Suppressor macrophage treated with lipopolysaccharide for 4 hours (primary cell): ENCODE data around the gene PCDH9.
A peak's percentile ranks its signal among the peaks of the same experiment; 100 is the strongest.
"Not testable (repeated sequence)": the region's sequence is repeated elsewhere in the genome, so short reads cannot be mapped to it uniquely, and the experiment has no call there.

Experiments
- DNase-seq: peaks from one replicate; pipeline ENCODE4 v3.0.0-alpha.2; 2020

PCDH9 gene

GRCh38 chr13:66887088-66887487 is 343.0 kb downstream of the PCDH9 start:
- DNase-seq, result no peak

- DNase-seq, result no peak
Observed at GRCh38 chr13:66886264-66886663, 343.9 kb downstream of the PCDH9 start.

GRCh38 chr13:66881170-66881569 is 349.0 kb downstream of the PCDH9 start:
- not testable (repeated sequence) for DNase-seq

GRCh38 chr13:66879988-66880387 is 350.1 kb downstream of the PCDH9 start:
- no peak for DNase-seq

- no peak for DNase-seq
Observed at GRCh38 chr13:66875264-66875663, 354.9 kb downstream of the PCDH9 start.

GRCh38 chr13:66864627-66865026 is 365.5 kb downstream of the PCDH9 start:
- no peak for DNase-seq

GRCh38 chr13:66860878-66861417 is 369.2 kb downstream of the PCDH9 start:
- DNase-seq, result no peak

GRCh38 chr13:66859934-66860877 is 369.9 kb downstream of the PCDH9 start:
- DNase-seq, result no peak

- peak; percentile 8 for DNase-seq
Observed at GRCh38 chr13:66859078-66859477, 371.1 kb downstream of the PCDH9 start.

- no peak for DNase-seq
Observed at GRCh38 chr13:66858163-66858562, 372.0 kb downstream of the PCDH9 start.

GRCh38 chr13:66855131-66855530 is 375.0 kb downstream of the PCDH9 start:
- DNase-seq, result no peak

GRCh38 chr13:66853564-66853963 is 376.6 kb downstream of the PCDH9 start:
- DNase-seq, result no peak

GRCh38 chr13:66849706-66850105 is 380.4 kb downstream of the PCDH9 start:
- DNase-seq, result no peak

- DNase-seq, result no peak
Observed at GRCh38 chr13:66847541-66847940, 382.6 kb downstream of the PCDH9 start.

- no peak for DNase-seq
Observed at GRCh38 chr13:66845393-66845792, 384.7 kb downstream of the PCDH9 start.

GRCh38 chr13:66844933-66845332 is 385.2 kb downstream of the PCDH9 start:
- no peak for DNase-seq

GRCh38 chr13:66842766-66843165 is 387.4 kb downstream of the PCDH9 start:
- no peak for DNase-seq

GRCh38 chr13:66840621-66841020 is 389.5 kb downstream of the PCDH9 start:
- no peak for DNase-seq

GRCh38 chr13:66837246-66837645 is 392.9 kb downstream of the PCDH9 start:
- no peak for DNase-seq

- DNase-seq, result no peak
Observed at GRCh38 chr13:66835040-66835628, 395.0 kb downstream of the PCDH9 start.

GRCh38 chr13:66830940-66831716 is 399.0 kb downstream of the PCDH9 start:
- no peak for DNase-seq

GRCh38 chr13:66829803-66830202 is 400.3 kb downstream of the PCDH9 start:
- no peak for DNase-seq

GRCh38 chr13:66826398-66826797 is 403.7 kb downstream of the PCDH9 start:
- no peak for DNase-seq
